GM10847 (cell line): ENCODE measurements around the gene KLHL6.

Experiments
- POLR2A ChIP-seq: IDR thresholded peaks from 2 replicates; pipeline ENCODE4 v1.6.1; 2011; ENCODE audit not compliant: insufficient read length; ENCODE audit errors: extremely low read depth

KLHL6 gene

GRCh38 chr3:183497313-183497712 lies 58.2 kb downstream of the KLHL6 start:
- no peak for TF ChIP-seq POLR2A

DNA sequence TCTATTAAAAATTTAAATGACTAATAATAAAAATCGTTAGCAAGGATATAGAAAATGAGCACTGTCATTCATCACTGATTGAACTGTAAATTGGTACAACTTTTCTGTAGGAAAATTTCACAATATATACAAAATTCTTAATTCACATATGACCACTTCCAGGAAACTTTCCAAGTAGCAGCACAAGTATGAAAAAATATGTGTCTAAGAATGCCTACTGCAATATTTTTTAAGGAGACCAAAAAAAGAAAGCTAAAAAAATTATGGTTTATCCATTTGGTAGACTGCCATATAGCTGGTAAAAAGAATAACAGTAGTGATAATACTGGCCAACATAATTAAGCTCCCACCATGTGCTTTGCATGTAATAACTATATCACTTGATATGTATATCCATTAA lies 59.2 kb downstream of the KLHL6 start:
- TF ChIP-seq POLR2A = no peak

DNA sequence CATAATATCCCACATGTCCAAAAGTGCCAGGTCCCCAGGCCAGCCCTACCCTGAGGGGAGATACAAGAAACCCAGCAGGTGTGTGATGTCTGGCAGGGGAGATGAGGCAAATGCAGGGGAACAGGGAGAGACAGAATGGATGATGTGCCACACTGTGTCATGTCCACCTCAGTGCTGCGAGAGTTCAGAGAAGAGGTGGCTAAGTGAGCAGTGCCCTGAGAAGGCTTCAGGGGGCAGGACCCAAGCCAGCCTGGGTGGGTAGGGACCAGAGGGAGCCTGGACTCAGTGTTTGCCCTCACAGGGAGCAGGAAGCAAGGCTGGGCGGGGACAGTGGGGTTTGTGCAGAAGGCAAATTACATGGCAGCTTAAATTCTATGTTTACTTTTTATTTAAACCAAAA lies 61.2 kb downstream of the KLHL6 start:
- TF ChIP-seq POLR2A = no peak

DNA sequence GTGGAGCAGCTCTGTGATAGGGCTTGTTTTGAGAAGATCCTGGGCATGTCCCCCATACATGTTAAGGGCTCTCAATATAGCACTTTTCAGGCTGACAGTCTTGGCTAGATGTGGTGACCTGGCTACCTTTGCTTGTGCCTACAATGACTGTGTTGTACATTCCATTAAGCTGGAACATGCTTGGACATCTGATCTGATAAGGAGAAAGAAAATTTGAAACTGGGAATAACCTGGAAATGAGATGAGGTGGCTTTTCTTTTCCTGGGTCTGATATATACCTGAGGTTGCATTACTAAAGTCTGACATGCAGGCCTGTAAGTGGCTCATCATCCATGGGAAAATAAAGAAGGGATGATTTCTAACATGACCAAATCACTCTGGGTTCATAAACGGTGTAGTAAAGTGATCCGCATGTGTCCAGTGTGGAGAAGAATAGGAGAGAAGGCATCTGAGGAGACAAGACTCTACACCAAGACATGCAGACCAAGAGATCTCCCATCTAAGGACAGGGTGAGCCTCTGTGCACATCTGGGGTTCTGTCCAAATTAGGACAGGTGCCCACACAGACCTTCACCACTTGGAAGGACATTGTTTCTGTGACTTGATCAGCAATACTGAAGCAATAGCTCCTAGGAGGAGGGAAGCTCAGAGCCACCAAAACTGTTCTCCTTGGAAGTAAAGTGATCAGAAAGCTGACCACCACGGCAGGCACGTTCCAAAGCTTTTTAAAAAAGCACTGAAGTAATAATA lies 62.0 kb downstream of the KLHL6 start:
- no peak for TF ChIP-seq POLR2A

GRCh38 chr3:183492849-183493179 lies 62.7 kb downstream of the KLHL6 start:
- no peak for TF ChIP-seq POLR2A

GRCh38 chr3:183491923-183492848 lies 63.3 kb downstream of the KLHL6 start:
- no peak for TF ChIP-seq POLR2A

DNA sequence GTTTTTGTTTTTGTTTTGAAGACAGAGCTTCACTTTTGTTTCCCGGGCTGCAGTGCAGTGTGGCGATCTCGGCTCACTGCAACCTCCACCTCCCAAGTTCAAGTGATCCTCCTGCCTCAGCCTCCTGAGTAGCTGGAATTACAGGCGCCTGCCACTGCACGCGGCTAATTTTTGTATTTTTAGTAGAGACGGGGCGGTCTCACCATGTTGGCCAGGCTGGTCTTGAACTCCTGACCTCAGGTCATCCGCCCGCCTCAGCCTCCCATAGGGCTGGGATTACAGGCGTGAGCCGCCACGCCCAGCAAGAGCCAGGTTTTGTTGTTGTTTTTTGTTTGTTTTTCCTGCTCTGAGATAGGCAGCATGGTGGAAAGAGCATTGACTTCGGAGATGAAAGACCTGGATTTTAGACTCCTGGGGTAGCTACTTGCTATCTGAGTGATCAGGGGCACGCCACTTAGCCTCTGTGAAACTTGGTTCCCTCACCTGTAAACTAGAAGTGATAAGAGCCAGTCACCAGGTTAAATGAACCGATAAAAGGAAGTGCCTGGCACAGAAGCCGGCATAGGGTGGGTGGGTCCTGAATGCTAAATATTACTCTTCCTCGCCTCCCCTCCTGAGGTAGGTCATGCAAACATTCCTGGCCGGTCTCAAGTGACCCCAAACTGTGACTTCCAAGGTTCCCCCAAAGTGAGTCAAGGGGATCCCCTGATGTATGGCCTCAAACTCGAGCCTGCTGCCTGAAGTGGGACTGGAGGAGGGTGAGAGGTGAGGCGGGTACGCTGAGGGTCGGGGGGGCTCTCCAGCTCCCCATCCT lies 64.2 kb downstream of the KLHL6 start:
- TF ChIP-seq POLR2A = no peak

- TF ChIP-seq POLR2A = no peak
Measured at GRCh38 chr3:183490653-183491052, 64.9 kb downstream of the KLHL6 start.

DNA sequence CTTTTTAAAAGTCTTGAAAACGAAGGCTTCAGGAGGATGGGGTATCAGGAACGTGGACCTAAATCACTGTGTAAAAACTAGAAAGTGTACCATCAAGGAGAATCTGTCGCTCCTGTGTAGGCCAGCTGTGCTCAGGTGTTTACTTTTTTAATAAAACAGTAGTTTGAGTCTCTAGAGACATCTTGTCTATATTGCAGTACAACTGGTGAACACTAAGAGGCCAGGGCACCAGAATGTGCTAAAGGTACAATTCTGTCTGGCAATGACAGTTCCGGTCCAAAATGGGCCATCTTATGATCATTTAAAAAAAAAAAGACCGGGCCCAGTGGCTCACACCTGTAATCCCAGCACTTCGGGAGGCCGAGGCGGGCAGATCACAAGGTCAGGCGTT lies 65.3 kb downstream of the KLHL6 start:
- no peak for TF ChIP-seq POLR2A

- no peak for TF ChIP-seq POLR2A
Measured at GRCh38 chr3:183489455-183490210, 65.9 kb downstream of the KLHL6 start.

DNA sequence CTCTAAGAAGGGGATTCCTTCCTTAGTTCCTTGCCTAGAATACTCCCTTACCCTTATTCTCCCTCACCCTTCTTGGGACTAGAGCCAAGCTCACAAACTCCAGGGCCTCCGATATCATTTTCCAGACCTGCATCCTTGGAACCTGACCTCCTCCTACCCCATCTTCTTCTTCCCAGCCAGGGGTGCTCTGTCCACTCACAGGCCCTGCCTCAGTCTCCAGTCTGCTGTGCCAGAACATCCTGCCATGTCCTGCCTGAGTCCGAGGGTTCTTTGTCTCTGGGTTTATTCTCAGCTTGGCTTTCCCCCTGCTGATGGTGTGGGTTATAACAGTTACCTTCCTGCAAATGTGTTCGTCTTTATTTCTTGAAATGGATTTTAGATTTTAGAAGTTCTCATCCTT lies 67.2 kb downstream of the KLHL6 start:
- no peak for TF ChIP-seq POLR2A

DNA sequence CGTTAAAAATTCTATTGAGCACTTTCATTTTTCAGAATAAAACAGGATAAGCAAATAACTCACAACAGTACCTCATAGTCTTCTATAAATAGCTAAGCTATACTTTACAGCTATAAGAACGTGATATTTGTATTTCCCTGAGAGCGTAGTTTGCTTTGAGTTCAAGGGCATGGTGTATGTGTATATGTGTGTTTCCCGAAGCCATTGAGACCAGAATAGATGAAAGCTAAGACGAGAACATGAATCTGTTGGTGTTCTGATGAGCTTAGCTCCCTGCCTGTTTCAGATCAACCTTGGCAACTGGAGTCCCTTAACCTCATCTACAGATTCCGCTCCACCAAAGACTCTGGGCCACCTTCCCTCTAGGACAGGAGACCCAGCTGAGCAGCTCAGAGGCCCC lies 67.6 kb downstream of the KLHL6 start:
- TF ChIP-seq POLR2A = no peak

- no peak for TF ChIP-seq POLR2A
Measured at GRCh38 chr3:183487016-183487415, 68.5 kb downstream of the KLHL6 start.

- TF ChIP-seq POLR2A = no peak
Measured at GRCh38 chr3:183486472-183486871, 69.0 kb downstream of the KLHL6 start.

GRCh38 chr3:183485585-183485984 lies 69.9 kb downstream of the KLHL6 start:
- TF ChIP-seq POLR2A = no peak
